IPS DF 6.9 (cell line): ENCODE results near the gene MTMR1.

ENCODE experiments used
- DNase-seq: peaks from one replicate; pipeline ENCODE4 v3.0.0-alpha.2; 2013; ENCODE audit warnings: low read depth, low spot score
- H3K27ac ChIP-seq: one replicate; pipeline ENCODE4 v1.5.1; 2013; ENCODE audit warnings: low read length, control low read depth
- H3K27me3 ChIP-seq: 2 replicates; pipeline ENCODE4 v1.6.1; 2013; ENCODE audit warnings: mild to moderate bottlenecking, low read length; ENCODE audit not compliant: control insufficient read depth, insufficient read depth
- H3K36me3 ChIP-seq: 2 replicates; pipeline ENCODE4 v1.6.1; 2013; ENCODE audit warnings: low read length; ENCODE audit not compliant: control insufficient read depth, insufficient read depth
- H3K4me1 ChIP-seq: 2 replicates; pipeline ENCODE4 v1.6.1; 2013; ENCODE audit warnings: low read length; ENCODE audit not compliant: control insufficient read depth, insufficient read depth
- H3K4me3 ChIP-seq: 2 replicates; pipeline ENCODE4 v1.5.1; 2013; ENCODE audit warnings: mild to moderate bottlenecking, low read length
- H3K9me3 ChIP-seq: 2 replicates; pipeline ENCODE4 v1.6.1; 2013; ENCODE audit warnings: low read length, inconsistent platforms; ENCODE audit not compliant: control insufficient read depth, insufficient read depth
- WGBS: extraction: QIAGEN DNeasy Blood & Tissue Kit; methylation state at CpG from one replicate; pipeline ENCODE4 v1.1.7; 2013; ENCODE audit warnings: mixed read lengths, missing lambda C conversion rate; ENCODE audit not compliant: insufficient read length, insufficient coverage; 5-methylcytosine and 5-hydroxymethylcytosine counted together

MTMR1 gene

DNA sequence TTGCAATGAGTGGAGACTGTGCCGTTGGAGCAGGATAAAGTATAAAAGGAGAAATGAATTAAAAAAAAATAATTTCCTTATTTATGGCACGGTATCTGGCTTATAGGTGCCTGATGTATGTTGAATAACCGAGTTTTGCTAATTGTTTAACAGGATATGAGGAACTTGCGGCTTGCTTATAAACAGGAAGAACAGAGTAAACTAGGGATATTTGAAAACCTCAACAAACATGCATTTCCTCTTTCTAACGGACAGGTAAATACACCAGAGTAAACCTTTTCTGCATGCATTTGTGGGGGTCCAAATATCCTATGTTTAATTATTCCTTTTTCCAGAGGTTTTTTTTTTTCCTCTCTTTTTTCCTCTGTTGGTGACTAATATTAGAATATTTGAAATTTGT is 36.8 kb downstream of the MTMR1 start:
- H3K4me3 ChIP-seq: no peak overlapping the region
- DNase-seq: no peak
- H3K9me3 ChIP-seq: no peaks in the 10 kb centered on the region
- H3K27me3 ChIP-seq: no peaks in the 10 kb centered on the region
- no peak overlapping the region for H3K27ac ChIP-seq
- H3K4me1 ChIP-seq: no peaks in the 10 kb centered on the region
- WGBS: no CpG with 5 or more reads among the region's 5 CpGs
- H3K36me3 ChIP-seq: no peaks in the 10 kb centered on the region

DNA sequence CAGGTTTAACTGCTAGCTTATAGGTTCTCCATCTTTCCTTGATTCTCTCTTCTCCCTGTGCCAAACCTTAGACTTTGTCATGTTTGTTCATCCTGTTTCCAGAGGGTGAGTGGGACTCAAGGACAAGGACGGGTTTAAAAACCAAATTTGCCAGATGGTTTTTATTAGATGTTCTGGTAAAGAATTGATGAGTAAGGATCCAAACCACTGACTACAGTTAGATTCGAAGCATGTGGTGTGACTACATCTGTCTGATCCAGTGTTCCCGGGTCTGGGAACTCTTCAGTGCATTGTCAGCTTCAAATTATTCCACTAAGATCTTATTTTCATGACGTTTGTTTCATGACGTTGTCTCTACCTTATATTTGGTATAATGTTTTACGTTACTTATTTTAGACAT is 37.5 kb downstream of the MTMR1 start:
- H3K4me1 ChIP-seq: no peaks in the 10 kb centered on the region
- no peaks in the 10 kb centered on the region for H3K27me3 ChIP-seq
- no peak overlapping the region for H3K4me3 ChIP-seq
- WGBS: no CpG with 5 or more reads among the region's 6 CpGs
- no peaks in the 10 kb centered on the region for H3K36me3 ChIP-seq
- no peak overlapping the region for H3K27ac ChIP-seq
- DNase-seq: no peak
- H3K9me3 ChIP-seq: no peaks in the 10 kb centered on the region

DNA sequence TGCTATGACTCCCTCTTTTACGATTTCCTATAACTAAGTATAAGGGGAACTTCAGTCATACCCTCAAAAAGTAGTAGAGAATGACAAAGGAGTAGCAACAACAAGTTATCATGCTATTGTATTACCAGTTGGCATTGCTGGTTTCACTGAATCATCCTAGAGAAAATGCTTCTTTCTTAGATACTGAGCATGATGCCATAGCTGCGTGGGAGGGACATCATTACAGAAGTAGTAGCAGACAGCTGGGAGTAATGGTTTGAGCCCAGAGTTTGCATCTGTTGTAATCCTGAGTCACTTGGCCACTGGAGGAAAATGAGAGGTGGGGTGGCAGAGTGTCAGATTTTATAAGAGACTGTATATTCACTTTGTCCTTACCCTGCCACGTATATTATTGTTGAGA is 38.6 kb downstream of the MTMR1 start:
- Histone ChIP-seq H3K4me3 (no peak overlapping the region), H3K27ac (no peak overlapping the region), H3K9me3 (no peaks in the 10 kb centered on the region), H3K4me1 (no peaks in the 10 kb centered on the region), H3K27me3 (no peaks in the 10 kb centered on the region), H3K36me3 (no peaks in the 10 kb centered on the region)
- no peak for DNase-seq
- no CpG with 5 or more reads among the region's 3 CpGs for WGBS

DNA sequence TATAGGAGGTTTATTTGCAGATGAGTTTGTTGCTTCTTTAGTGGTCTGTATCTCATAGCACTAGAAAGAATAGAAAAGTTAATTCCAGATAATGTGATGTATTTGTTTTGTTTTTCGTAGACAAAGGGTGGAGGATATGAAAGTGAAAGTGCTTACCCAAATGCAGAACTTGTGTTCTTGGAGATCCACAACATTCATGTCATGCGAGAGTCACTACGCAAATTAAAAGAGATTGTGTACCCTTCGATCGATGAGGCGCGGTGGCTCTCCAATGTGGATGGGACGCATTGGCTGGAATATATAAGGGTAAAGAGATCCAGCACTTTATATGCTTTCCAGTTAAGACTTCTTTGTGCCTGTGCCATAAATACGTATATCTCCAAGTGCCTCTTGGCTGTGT is 43.3 kb downstream of the MTMR1 start:
- WGBS: no CpG with 5 or more reads among the region's 9 CpGs
- Histone ChIP-seq H3K36me3 (no peaks in the 10 kb centered on the region), H3K4me3 (no peak overlapping the region), H3K27me3 (no peaks in the 10 kb centered on the region), H3K9me3 (no peaks in the 10 kb centered on the region), H3K27ac (no peak overlapping the region), H3K4me1 (no peaks in the 10 kb centered on the region)
- DNase-seq: no peak

DNA sequence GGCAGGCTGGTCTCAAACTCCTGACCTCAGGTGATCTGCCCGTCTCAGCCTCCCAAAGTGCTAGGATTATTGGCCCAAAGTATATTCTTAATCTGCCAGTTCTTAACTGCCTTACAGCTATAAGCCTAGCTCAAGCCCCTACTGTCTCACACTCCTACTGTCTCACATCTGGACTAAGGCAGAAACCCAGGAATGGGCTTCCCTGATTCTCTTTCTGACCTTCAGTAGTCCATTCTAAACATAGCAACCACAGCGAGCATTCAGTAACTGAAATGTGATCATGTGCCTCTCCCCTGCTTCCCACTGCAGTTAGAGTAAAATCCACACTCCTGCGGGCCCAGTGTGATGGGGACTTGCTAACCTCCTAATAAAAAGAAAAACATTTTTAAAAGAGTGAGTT is 58.9 kb downstream of the MTMR1 start:
- H3K4me3 ChIP-seq: no peak overlapping the region
- no peak for DNase-seq
- H3K27ac ChIP-seq: no peak overlapping the region
- WGBS: no CpG with 5 or more reads among the region's 3 CpGs
- H3K4me1 ChIP-seq: no peaks in the 10 kb centered on the region
- no peaks in the 10 kb centered on the region for H3K9me3 ChIP-seq
- 0 out of 2 replicates have a peak, but pooled peaks cover 3% of the 10 kb centered on the region for H3K36me3 ChIP-seq
- H3K27me3 ChIP-seq: no peaks in the 10 kb centered on the region

DNA sequence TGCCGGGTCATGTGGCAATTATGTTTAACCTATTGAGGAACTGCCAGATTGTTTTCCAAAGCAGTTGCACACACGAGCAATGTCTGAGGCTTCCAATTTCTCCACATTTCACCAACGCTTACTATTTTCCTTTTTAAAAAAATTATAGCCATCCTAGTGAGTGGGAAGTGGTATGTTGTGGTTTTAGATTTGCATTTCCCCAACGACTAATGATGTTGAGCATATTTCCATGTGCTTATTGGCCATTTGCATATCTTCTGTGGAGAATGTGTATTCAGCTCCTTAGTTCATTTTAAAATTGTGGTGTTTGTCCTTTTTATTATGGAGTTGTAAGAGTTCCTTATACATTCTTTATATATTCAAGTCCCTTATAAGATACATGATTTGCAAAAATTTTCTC is 60.2 kb downstream of the MTMR1 start:
- no peak for DNase-seq
- Histone ChIP-seq H3K36me3 (0 out of 2 replicates have a peak, but pooled peaks cover 3% of the 10 kb centered on the region), H3K27ac (no peak overlapping the region), H3K4me3 (no peak overlapping the region), H3K4me1 (no peaks in the 10 kb centered on the region), H3K9me3 (no peaks in the 10 kb centered on the region), H3K27me3 (no peaks in the 10 kb centered on the region)
- WGBS: no CpG with 5 or more reads among the region's 4 CpGs

DNA sequence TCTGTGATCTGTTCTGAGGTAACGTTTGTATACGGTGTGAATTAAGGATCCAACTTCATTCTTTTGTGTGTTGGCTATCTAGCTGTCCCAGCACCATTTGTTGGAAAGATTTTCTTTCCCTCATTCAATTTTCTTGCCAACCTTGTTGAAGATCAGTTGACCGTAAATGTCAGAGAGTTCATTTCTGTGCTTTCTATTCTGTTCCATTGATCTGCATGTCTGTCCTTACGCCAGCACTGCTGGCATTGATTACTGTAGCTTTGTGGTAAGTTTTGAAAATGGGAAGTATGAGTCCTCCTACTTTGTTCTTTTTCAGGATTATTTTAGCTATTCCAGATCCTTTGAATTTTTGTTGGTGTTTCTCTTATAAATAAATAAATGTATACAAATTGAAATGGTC is 60.8 kb downstream of the MTMR1 start:
- H3K27me3 ChIP-seq: no peaks in the 10 kb centered on the region
- H3K4me1 ChIP-seq: no peaks in the 10 kb centered on the region
- no peaks in the 10 kb centered on the region for H3K9me3 ChIP-seq
- no CpG with 5 or more reads among the region's 4 CpGs for WGBS
- no peak overlapping the region for H3K4me3 ChIP-seq
- 0 out of 2 replicates have a peak, but pooled peaks cover 3% of the 10 kb centered on the region for H3K36me3 ChIP-seq
- H3K27ac ChIP-seq: no peak overlapping the region
- no peak for DNase-seq

DNA sequence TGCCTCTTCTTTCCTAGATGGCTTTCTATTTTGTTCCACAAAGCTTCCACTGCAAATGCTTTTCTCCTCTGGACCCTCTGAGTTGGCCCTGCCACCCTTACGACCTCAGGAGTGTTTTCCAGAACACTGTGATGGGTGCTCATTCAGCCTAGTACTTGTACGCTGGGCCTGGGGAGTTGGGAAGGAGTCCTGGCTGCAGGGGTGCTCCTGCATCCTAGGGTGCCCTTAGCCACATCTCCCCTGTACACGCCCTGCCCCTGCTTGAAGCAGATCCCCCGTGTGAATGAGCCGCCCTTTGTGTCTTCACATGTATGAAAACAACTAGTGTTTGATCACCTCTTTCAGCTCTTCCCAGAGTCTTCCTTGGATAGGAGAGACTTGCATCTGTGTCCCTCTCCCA is 64.2 kb downstream of the MTMR1 start:
- WGBS: no CpG with 5 or more reads among the region's 5 CpGs
- H3K36me3 ChIP-seq: no peaks in the 10 kb centered on the region
- H3K27me3 ChIP-seq: no peaks in the 10 kb centered on the region
- no peak for DNase-seq
- H3K9me3 ChIP-seq: no peaks in the 10 kb centered on the region
- no peak overlapping the region for H3K4me3 ChIP-seq
- no peak overlapping the region for H3K27ac ChIP-seq
- no peaks in the 10 kb centered on the region for H3K4me1 ChIP-seq

DNA sequence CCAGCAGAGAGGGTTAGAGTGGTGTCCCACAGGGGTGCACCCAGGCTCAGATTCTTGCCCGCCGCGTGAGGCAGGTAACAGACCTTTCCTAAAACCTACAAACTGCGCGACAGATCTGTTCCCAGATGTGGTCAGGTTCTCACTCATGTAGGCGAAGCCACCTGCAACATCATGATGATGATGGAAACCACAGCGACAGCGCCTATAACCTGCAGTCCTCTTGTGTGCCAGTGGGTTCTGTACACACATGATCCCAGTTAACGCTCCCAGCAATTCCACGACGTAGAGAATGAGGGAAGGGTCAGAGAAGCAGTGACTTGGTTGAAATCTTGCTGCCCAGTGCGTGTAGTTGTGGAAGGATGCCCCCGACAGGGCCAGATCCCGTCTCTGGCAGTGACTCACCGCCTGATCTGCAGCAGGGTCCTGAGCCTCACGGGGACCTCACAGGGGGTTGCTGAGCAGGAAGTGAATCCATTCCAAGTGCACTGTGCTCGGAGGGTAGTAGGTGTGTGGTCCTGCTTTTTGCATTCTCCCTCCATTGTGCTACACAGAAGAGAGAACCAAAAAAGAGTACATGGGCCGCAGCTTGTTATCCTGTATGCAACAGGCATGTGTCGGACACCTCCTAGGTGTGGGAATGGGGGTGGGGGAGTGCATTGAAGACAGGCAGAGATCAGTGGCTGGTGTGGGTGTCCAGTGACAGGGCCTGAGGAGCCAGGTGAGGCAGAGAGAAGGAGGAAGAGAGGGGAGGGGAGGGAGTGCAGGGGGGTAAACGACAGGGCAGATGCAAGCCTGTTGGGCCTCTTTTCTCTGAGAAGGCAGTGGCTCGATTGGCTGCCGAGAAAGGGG is 66.6 kb downstream of the MTMR1 start:
- H3K36me3 ChIP-seq: no peaks in the 10 kb centered on the region
- no peaks in the 10 kb centered on the region for H3K27me3 ChIP-seq
- H3K4me3 ChIP-seq: no peak overlapping the region
- no peaks in the 10 kb centered on the region for H3K9me3 ChIP-seq
- WGBS: no CpG with 5 or more reads among the region's 22 CpGs
- no peaks in the 10 kb centered on the region for H3K4me1 ChIP-seq
- DNase-seq: no peak
- H3K27ac ChIP-seq: no peak overlapping the region

DNA sequence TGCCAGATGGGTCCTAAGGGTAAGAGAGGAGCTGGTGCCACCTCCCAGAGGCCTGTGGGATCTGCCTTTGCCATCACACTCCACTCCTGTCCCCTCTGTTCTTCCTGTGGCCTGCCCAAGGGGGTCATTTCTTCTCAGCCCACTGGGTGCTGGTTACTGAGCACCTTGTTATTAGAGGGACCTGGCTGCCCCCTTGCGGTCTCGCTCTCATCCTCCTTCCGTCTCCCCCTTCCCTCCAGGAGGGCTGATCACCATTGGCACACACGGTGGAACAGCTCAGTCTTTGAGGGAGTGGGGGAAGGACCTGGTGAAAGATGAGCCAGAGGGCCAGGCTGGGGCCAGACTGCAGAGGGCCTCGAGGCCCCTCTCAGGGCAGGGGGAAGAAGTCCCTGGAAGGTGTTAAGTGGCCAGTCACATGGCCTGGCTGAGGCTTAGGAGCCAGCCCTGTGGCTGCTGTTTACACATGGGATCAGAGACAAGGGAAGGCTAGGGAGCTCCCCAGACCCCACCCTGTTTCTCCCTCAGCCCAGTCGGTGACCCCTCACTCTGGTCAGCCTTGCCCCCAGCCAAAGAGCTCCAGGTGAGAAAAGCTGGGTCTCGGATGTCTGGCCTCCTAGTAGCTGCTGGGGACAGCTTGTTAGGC is 68.1 kb downstream of the MTMR1 start:
- Histone ChIP-seq H3K27me3 (no peaks in the 10 kb centered on the region), H3K9me3 (no peaks in the 10 kb centered on the region), H3K36me3 (no peaks in the 10 kb centered on the region), H3K4me3 (no peak overlapping the region), H3K4me1 (0 out of 2 replicates have a peak, but pooled peaks cover 2% of the 10 kb centered on the region), H3K27ac (no peak overlapping the region)
- no CpG with 5 or more reads among the region's 7 CpGs for WGBS
- DNase-seq: no peak
